Activated CD4-positive, alpha-beta T cell treated with anti-CD3 and anti-CD28 coated beads, Interleukin-2, amount 10 ng/mL, durations not matched to agents 7 days and 5 days (primary cell): ENCODE measurements around the gene WDR53. TPM values are rescaled to one million over a fixed set of nuclear protein-coding genes. Genes with fewer than 3 reads are reported as not detected.
"Not testable (repeated sequence)": the region's sequence is repeated elsewhere in the genome, so short reads cannot be mapped to it uniquely, and the experiment has no call there.

Experiments
- CTCF ChIA-PET: fragments of 350-600 bp; sonication (Branson Sonifier 250); formaldehyde crosslinking; loops from one replicate; lab custom pipeline; 2021; ENCODE audit warnings: antibody characterized with exemption; lab: Charles Lee
- POLR2A ChIA-PET: fragments of 350-600 bp; sonication (Branson Sonifier 250); formaldehyde crosslinking; loops from one replicate; lab custom pipeline; 2021; ENCODE audit warnings: antibody characterized with exemption; lab: Charles Lee
- DNase-seq: peaks from one replicate; pipeline ENCODE4 v3.0.0-alpha.2; 2020
- H3K27ac Mint-ChIP-seq: one replicate; pipeline ENCODE4 v1.8.0; 2021; ENCODE audit warnings: mild to moderate bottlenecking, moderate library complexity, mixed read lengths
- H3K27me3 Mint-ChIP-seq: one replicate; pipeline ENCODE4 v1.8.0; 2021; ENCODE audit warnings: mixed read lengths
- H3K36me3 Mint-ChIP-seq: one replicate; pipeline ENCODE4 v1.8.0; 2021; ENCODE audit warnings: low read depth, mixed read lengths
- H3K4me1 Mint-ChIP-seq: one replicate; pipeline ENCODE4 v1.8.0; 2021; ENCODE audit warnings: mixed read lengths
- H3K4me3 Mint-ChIP-seq: one replicate; pipeline ENCODE4 v1.8.0; 2021; ENCODE audit warnings: mild to moderate bottlenecking, moderate library complexity, mixed read lengths
- H3K9me3 Mint-ChIP-seq: one replicate; pipeline ENCODE4 v1.8.0; 2021; ENCODE audit warnings: mixed read lengths
- total RNA-seq, 2 experiments: library from RNA; stranded (reverse); gene quantifications; one replicate each; pipeline ENCODE4 v1.2.3, GENCODE V29; 2021

WDR53 gene
- total RNA-seq, 2 experiments from 2014 or later: 19.5 to 24.8 TPM

GRCh38 chr3:196513697-196514349 lies 54.5 kb downstream of the WDR53 start:
- Mint-ChIP-seq H3K9me3 (peaks cover 22% of the 10 kb centered on the region), H3K4me3 (no peak overlapping the region), H3K27me3 (peaks cover 5% of the 10 kb centered on the region), H3K36me3 (no peaks in the 10 kb centered on the region), H3K4me1 (peaks cover 3% of the 10 kb centered on the region), H3K27ac (no peak overlapping the region)
- CTCF ChIA-PET: interaction anchor here (0.6 to 2.0 kb wide), 5 partner anchors 9 to 133 kb away, joined by 3 to 7 read pairs (median 3); no protein-coding TSS in a partner anchor
- POLR2A ChIA-PET: no interaction called here
- DNase-seq: no peak

- H3K27me3 Mint-ChIP-seq, H3K27ac Mint-ChIP-seq, H3K4me3 Mint-ChIP-seq, POLR2A ChIA-PET, H3K36me3 Mint-ChIP-seq, DNase-seq, H3K4me1 Mint-ChIP-seq: not testable (repeated sequence)
- H3K9me3 Mint-ChIP-seq: peaks cover 14% of the 10 kb centered on the region
- CTCF ChIA-PET: interaction anchor here (0.6 to 2.0 kb wide), 2 partner anchors 17 to 83 kb away, joined by 3 to 7 read pairs; no protein-coding TSS in a partner anchor
Measured at GRCh38 chr3:196511646-196512425, 56.5 kb downstream of the WDR53 start.

- DNase-seq, H3K27ac Mint-ChIP-seq, H3K4me3 Mint-ChIP-seq, H3K27me3 Mint-ChIP-seq, H3K4me1 Mint-ChIP-seq, POLR2A ChIA-PET, H3K36me3 Mint-ChIP-seq, CTCF ChIA-PET: not testable (repeated sequence)
- peaks cover 20% of the 10 kb centered on the region for H3K9me3 Mint-ChIP-seq
Measured at GRCh38 chr3:196511108-196511507, 57.2 kb downstream of the WDR53 start.

- POLR2A ChIA-PET: no interaction called here
- Mint-ChIP-seq H3K36me3 (peaks cover 6% of the 10 kb centered on the region), H3K4me3 (no peak overlapping the region), H3K9me3 (peaks cover 13% of the 10 kb centered on the region), H3K27ac (no peak overlapping the region), H3K4me1 (peaks cover 4% of the 10 kb centered on the region), H3K27me3 (peaks cover 6% of the 10 kb centered on the region)
- CTCF ChIA-PET: interaction anchor here (1.0 to 2.4 kb wide), 3 partner anchors 16 to 500 kb away, joined by 3 to 11 read pairs (median 4); no protein-coding TSS in a partner anchor
- no peak for DNase-seq
Measured at GRCh38 chr3:196506687-196507086, 61.7 kb downstream of the WDR53 start.

- peak overlapping the region; percentile 89 for H3K4me3 Mint-ChIP-seq
Measured at GRCh38 chr3:196504556-196504955, 63.8 kb downstream of the WDR53 start.

More at GRCh38 chr3:196504556-196504955, 63.8 kb downstream of the WDR53 start:
- ChIA-PET POLR2A (no interaction called here), CTCF (interaction anchor here (0.6 to 4.9 kb wide), 8 partner anchors 10 to 251 kb away, joined by 3 to 18 read pairs (median 4); no protein-coding TSS in a partner anchor)
- H3K27ac Mint-ChIP-seq: peak overlapping the region; percentile 39
- peaks cover 11% of the 10 kb centered on the region for H3K9me3 Mint-ChIP-seq
- peaks cover 22% of the 10 kb centered on the region for H3K36me3 Mint-ChIP-seq
- DNase-seq: no peak
- H3K27me3 Mint-ChIP-seq: peaks cover 3% of the 10 kb centered on the region
- peaks cover 19% of the 10 kb centered on the region for H3K4me1 Mint-ChIP-seq

Other genes starting within 250 kb of the WDR53 start
- gene TM4SF19, start 230.2 kb downstream of the WDR53 start, total RNA-seq: not detected
- gene UBXN7, start 136.1 kb downstream of the WDR53 start, total RNA-seq: 10 to 100 TPM; 54.4 to 64.8 TPM
- 10 to 100 TPM; 37.5 to 38.7 TPM for gene RNF168, start 64.8 kb downstream of the WDR53 start, total RNA-seq
- not detected for gene SMCO1, start 53.2 kb downstream of the WDR53 start, total RNA-seq
- 10 to 100 TPM; 14.9 to 15.0 TPM for gene FBXO45, start 106 bp upstream of the WDR53 start, total RNA-seq
- 10 to 100 TPM; 36.6 to 40.6 TPM for gene NRROS, start 71.1 kb upstream of the WDR53 start, total RNA-seq
- 1 to 10 TPM; 5.3 to 6.0 TPM for gene CEP19, start 143.7 kb upstream of the WDR53 start, total RNA-seq
- 10 to 100 TPM; 40.9 to 45.4 TPM for gene PIGX, start 143.8 kb upstream of the WDR53 start, total RNA-seq
- gene PAK2, start 171.3 kb upstream of the WDR53 start, total RNA-seq: 10 to 100 TPM; 88.6 to 98.5 TPM